SIG-M5 treated with dmso at 0.1 percent for 504 hours (cell line): Measurements from ENCODE around the gene CD300LB.
A peak's percentile ranks its signal among the peaks of the same experiment; 100 is the strongest.
"Not testable (repeated sequence)": the region's sequence is repeated elsewhere in the genome, so short reads cannot be mapped to it uniquely, and the experiment has no call there.

ENCODE experiments used
- DNase-seq: peaks from one replicate; lab custom pipeline; 2025; ENCODE audit not compliant: unreplicated experiment; lab: John Stamatoyannopoulos, UW

Gene CD300LB

DNA sequence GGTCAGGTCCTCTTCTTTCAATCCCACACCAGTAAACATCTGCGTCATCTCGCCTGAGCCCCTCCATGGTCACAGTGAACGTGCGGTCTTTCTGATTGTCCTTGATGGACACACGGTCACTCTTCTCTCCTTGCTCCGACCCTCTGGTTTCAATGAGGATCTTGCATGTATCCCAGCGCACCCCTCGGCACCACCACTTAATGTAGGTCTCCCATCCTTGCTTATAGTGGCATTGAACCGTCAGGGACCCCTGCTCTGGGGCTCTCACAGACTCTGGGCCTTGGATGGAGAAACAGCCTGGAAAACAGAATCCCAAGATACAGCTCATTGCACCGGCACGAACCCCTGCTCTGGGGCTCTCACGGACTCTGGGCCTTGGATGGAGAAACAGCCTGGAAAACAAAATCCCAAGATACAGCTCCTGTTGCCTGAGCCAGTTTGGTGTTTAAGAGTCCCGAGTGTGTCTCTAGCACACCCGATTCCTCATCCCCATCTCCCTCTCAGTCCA lies 5.4 kb downstream of the CD300LB start:
- DNase-seq = no peak

DNA sequence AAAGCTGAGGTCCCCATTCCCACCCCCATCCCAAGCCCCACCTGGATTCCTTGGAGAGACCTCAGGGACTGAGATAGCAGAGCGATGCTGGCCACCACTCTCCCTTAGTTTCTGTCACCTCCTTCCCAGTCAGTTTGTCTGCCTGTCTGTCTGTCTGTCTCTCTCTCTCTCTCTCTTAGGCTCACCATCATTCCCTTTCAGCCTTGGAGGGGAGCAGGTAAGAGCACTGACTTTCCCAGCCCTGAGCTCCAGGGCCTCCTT lies 5.9 kb downstream of the CD300LB start:
- no peak for DNase-seq

DNA sequence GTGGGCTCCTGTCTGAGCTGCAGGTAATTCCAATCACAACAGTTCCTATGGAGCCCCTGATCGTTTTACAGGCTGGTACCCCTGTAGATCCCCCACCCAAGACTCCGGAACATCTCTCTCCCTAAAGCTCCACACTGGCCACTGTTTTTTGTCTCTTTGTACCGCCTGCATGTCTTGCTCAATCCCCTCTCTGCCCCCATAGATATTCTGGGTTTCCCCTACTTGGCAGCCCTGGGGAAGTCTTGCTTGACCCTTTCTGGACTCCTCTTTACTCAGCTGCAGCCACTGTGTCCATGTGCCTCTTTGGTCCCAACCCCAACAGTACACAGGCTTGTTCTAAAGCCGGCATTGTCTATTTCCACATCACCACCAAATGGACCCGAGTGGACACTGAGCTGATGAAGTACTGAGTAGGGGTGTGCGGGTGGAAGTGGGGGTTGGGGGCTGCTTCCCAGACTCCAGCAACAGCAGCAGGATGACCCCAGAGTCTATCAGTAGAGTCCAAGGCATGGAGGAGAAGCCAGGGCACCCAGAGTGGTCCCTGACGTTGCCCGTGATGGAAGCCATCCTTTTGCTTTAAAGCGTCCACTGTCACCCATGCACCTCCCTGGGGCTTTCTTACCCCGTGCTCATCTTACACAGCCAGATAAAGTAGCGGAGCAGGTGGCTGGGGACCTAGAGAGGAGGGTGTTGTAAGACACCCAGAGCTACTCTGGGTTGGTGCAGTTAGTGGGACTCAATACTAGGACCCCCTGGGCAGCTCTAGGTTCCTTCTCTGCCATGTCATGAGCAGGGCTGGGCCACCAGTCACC lies 6.4 kb downstream of the CD300LB start:
- DNase-seq = no peak

- DNase-seq = no peak
Measured at GRCh38 chr17:74523308-74523707, 8.0 kb downstream of the CD300LB start.

- no peak for DNase-seq
Measured at GRCh38 chr17:74522381-74523105, 8.7 kb downstream of the CD300LB start.

- DNase-seq = peak; percentile 93
Measured at GRCh38 chr17:74521701-74522201, 9.5 kb downstream of the CD300LB start.

DNA sequence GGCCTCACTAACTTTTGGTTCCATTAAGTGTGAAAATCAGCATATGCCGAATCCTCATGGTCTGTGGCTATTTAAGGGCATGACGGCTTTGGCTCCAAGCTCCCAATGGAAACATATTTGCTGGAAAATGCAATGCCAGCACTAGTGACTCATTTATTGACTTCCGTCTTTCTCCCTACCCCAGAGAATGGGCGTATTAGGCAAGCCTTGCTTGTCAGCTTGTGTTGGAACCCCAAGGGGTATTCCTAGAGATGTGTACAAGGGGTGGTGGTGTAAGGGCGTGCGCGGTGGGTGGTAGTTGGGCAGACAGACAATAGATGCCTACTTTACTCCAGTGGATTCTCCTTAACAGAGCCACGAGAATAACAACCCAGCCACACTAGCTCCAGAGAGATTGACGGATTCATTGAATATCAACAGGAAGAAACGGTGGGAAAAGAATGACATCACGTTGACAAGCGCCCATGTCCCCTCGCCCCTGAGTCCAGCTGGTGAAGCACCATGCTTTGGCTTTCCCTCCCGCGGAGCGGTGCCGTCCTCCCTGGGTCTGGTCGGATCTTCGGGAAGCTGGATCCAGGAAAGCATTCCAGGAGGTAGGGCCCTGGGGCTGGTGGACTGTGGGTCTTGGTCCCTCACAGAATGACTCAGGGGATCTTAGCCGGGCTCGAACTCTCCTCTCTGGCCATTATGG lies 10.3 kb downstream of the CD300LB start:
- peak; percentile 98 for DNase-seq

DNA sequence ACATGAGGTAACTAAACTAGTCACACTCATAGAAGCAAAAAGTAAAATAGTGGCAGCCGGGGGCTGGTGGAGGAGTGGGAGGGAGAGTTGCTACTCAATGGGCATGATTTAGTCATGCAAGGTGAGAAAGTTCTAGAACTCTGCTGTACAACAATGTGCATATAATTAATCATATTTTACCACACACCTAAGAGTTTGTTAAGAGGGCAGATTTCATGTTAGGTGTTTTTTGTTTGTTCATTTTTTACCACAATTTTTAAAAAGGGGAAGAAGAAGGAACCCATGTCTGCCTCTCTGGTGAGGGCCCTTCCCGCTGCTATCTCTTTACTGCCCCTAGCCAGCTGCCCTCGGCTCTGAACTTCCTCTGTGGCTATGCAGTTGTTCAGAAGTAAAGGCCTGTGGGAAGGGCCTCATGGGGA lies 11.2 kb downstream of the CD300LB start:
- peak; percentile 93 for DNase-seq

GRCh38 chr17:74518413-74518981 lies 12.8 kb downstream of the CD300LB start:
- DNase-seq = not testable (repeated sequence)

GRCh38 chr17:74516561-74517328 lies 14.5 kb downstream of the CD300LB start:
- DNase-seq = no peak

- DNase-seq = no peak
Measured at GRCh38 chr17:74515941-74516340, 15.3 kb downstream of the CD300LB start.

- no peak for DNase-seq
Measured at GRCh38 chr17:74514632-74515334, 16.5 kb downstream of the CD300LB start.

DNA sequence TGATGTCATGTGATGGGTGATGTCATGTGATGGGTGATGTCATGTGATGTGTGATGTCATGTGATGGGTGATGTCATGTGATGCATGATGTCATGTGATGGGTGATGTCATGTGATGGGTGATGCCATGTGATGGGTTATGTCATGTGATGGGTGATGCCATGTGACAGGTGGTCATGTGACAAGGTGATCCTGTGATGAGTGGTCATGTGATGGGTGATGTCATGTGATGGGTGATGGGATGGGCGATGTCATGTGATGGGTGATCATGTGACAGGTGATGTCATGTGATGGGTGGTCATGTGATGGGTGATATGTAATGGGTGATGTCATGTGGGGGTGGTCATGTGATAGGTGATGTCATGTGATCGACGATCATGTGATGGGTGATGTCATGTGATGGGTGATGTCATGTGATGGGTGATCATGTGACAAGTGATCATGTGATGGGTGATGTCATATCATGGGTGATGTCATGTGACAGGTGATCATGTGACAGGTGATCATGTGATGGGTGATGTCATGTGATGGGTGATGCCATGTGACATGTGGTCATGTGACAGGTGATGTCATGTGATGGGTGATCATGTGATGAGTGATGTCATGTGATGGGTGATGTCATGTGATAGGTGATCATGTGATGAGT lies 17.2 kb downstream of the CD300LB start:
- peak; percentile 45 for DNase-seq

- peak; percentile 88 for DNase-seq
Measured at GRCh38 chr17:74512624-74513091, 18.6 kb downstream of the CD300LB start.

- DNase-seq = no peak
Measured at GRCh38 chr17:74512036-74512435, 19.2 kb downstream of the CD300LB start.

DNA sequence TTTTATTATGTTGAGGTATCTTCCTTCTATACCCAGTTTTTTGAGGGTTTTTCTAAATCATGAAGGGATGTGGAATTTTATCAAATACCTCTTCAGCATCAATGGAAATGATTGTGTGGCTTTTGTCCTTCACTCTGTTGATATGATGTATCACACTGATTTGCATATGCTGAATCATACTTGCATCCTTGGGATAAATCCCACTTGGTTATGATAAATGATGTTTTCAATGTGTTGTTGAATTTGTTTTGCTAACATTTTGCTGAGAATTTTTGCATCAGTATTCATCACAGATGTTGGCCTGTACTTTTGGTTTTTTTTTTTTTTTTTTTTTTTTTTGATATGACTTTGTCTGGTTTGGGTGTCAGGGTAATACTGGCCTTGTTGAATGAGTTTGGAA lies 23.1 kb downstream of the CD300LB start:
- no peak for DNase-seq

GRCh38 chr17:74503949-74504348 lies 27.3 kb downstream of the CD300LB start:
- DNase-seq = not testable (repeated sequence)

GRCh38 chr17:74502861-74503260 lies 28.4 kb downstream of the CD300LB start:
- no peak for DNase-seq

GRCh38 chr17:74499992-74500391 lies 31.3 kb downstream of the CD300LB start:
- no peak for DNase-seq
